ENCODE data around the gene APLN.

Gene APLN, protein sequence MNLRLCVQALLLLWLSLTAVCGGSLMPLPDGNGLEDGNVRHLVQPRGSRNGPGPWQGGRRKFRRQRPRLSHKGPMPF

DNA sequence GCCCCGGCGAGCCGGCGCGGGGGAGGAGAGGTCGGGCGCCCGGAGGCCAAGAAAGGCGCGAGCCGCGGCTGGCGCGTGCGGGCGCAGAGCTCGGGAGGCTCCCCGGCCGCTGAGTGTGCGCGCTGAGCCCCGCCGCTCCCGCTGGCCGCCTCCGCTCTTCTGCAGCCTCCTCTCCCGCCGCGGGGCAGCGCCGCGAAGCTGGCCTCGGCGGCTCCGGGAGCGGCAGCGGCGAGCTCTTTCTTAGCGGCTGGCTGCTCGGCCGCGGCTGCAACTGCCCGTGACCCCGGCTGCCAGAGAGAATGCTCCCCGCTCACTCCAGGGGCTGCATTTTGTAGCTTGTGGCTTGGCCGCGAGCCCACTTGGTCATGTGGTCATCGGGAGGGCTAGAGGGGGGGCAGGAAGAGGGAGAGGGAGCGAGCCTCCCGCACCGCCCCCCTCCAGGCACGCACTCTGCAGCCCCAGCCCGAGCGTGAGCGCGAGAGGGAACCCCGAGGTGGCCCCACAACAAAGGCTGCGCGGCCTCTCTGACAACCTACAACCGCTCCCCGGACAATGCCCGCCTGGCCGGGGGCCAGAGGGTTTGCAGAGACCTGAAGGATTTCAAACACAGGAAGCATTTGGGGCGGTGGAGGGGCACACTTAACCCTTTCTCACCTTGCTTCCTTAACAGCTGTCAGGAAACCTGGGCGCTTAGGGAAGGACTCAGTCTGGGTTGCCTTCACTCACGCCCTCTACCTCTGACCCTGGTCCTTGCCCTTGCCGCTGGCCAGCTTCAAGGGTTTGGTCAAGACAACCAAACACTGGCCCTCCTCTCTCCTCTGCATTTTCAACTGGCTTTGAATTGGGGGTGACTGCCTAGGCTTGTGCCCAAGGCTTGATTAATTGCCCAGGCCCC lies at the start of gene APLN:
Gene APLN, minus strand, starts transcription at position 305 of the 895 bp plus-strand sequence. CDS start 326 bp downstream, outside the sequence.
- peaks cover 3% of the 10 kb centered on the region for H3K9me3 ChIP-seq (ENCODE audit: low read length)
- H2AFZ ChIP-seq (ENCODE audit: low read depth, low read length) = peak within 1 kb of the TSS; percentile 76
- peaks cover 13% of the 10 kb centered on the region for H3K4me1 ChIP-seq (ENCODE audit: insufficient read depth, low read length)
- no peaks in the 10 kb centered on the region for H3K36me3 ChIP-seq (ENCODE audit: insufficient read depth, low read length)
- peak within 1 kb of the TSS; percentile 58 for H3K4me3 ChIP-seq (ENCODE audit: low read length)
- H3K27me3 ChIP-seq (ENCODE audit: insufficient read depth, low read length) = no peaks in the 10 kb centered on the region

GRCh38 chrX:129704491-129704890 lies 49.7 kb upstream of the APLN start:
- Histone ChIP-seq H2AFZ (ENCODE audit: low read depth, low read length) (no peak overlapping the region), H3K9me3 (ENCODE audit: low read length) (no peaks in the 10 kb centered on the region), H3K4me1 (ENCODE audit: insufficient read depth, low read length) (no peaks in the 10 kb centered on the region), H3K4me3 (ENCODE audit: low read length) (no peak overlapping the region), H3K27me3 (ENCODE audit: insufficient read depth, low read length) (no peaks in the 10 kb centered on the region), H3K36me3 (ENCODE audit: insufficient read depth, low read length) (no peaks in the 10 kb centered on the region)

GRCh38 chrX:129701624-129702069 lies 46.9 kb upstream of the APLN start:
- H2AFZ ChIP-seq (ENCODE audit: low read depth, low read length) = no peak overlapping the region
- no peaks in the 10 kb centered on the region for H3K9me3 ChIP-seq (ENCODE audit: low read length)
- no peaks in the 10 kb centered on the region for H3K36me3 ChIP-seq (ENCODE audit: insufficient read depth, low read length)
- no peaks in the 10 kb centered on the region for H3K27me3 ChIP-seq (ENCODE audit: insufficient read depth, low read length)
- H3K4me3 ChIP-seq (ENCODE audit: low read length) = no peak overlapping the region
- H3K4me1 ChIP-seq (ENCODE audit: insufficient read depth, low read length) = no peaks in the 10 kb centered on the region

DNA sequence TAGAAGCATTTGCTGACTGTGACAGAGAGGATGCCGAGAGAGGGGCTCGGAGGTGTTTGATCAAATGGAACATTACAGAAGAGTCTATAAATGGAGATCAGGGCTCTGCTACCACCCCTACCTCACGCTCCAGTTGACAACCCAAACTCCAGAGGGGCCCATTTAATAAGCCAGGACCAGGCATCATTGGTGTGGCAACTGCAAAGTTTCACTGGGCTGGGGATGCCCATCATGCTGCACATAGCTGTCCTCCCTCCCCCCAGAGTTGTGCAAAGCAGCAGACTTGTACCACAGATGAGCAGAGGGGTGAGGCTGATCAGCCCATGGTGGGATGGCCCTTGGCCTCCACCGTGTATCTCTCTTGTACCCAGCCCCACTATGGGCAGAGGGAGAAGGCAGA lies 45.8 kb upstream of the APLN start:
- Histone ChIP-seq H3K27me3 (ENCODE audit: insufficient read depth, low read length) (no peaks in the 10 kb centered on the region), H3K4me3 (ENCODE audit: low read length) (no peak overlapping the region), H3K36me3 (ENCODE audit: insufficient read depth, low read length) (no peaks in the 10 kb centered on the region), H3K4me1 (ENCODE audit: insufficient read depth, low read length) (no peaks in the 10 kb centered on the region), H2AFZ (ENCODE audit: low read depth, low read length) (no peak overlapping the region), H3K9me3 (ENCODE audit: low read length) (no peaks in the 10 kb centered on the region)

DNA sequence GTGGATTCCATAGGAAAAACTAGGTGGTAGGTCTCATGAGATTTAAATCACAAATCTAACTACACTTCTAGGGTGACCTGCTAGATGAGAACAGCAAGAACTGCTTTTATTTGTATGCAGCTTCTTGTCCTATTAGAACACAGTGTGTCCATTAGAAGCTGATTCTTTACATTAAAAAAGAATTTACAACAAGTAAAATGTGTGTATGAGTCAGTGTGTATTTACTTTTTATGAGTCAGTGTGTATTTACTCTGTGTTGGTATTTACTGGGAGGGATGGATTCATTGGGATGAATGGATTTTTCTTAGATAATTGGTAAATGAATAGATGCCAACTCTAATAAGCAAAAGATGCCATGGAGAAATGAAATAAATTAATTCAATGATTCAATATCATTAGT lies 43.4 kb upstream of the APLN start:
- Histone ChIP-seq H3K9me3 (ENCODE audit: low read length) (no peaks in the 10 kb centered on the region), H3K4me1 (ENCODE audit: insufficient read depth, low read length) (no peaks in the 10 kb centered on the region), H2AFZ (ENCODE audit: low read depth, low read length) (no peak overlapping the region), H3K36me3 (ENCODE audit: insufficient read depth, low read length) (no peaks in the 10 kb centered on the region), H3K27me3 (ENCODE audit: insufficient read depth, low read length) (no peaks in the 10 kb centered on the region), H3K4me3 (ENCODE audit: low read length) (no peak overlapping the region)

DNA sequence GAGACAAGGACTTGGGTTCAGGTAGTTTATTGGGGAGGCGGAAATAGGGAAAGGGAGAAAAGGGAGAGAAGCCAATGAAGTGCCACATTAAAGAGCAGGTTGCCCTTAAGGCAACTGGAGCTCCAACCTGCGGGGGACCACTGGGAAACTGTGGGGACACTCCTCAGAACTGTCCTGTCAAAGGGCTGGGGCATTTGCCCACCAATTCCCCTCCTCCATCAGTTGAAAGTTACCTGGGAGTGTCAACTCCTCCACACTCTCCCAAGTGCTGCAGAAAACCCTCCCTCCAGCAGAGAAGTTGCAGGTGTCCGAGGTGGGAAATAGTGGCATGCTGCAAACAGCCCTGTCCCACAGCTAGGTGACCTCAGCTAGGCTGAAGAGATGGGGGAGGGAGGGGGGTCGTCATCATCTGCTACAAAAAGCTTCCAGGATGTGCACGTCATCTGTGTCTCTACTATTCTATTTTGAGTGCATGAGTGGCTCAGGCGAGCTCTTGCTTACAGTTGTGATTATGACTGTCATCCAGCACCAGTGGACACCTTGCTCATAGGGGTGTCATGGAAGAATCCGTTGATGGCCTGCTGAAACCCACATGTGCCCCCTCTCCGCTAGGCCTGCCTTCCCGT lies 42.6 kb upstream of the APLN start:
- Histone ChIP-seq H3K36me3 (ENCODE audit: insufficient read depth, low read length) (no peaks in the 10 kb centered on the region), H3K4me1 (ENCODE audit: insufficient read depth, low read length) (no peaks in the 10 kb centered on the region), H3K4me3 (ENCODE audit: low read length) (no peak overlapping the region), H2AFZ (ENCODE audit: low read depth, low read length) (no peak overlapping the region), H3K27me3 (ENCODE audit: insufficient read depth, low read length) (no peaks in the 10 kb centered on the region), H3K9me3 (ENCODE audit: low read length) (no peaks in the 10 kb centered on the region)

DNA sequence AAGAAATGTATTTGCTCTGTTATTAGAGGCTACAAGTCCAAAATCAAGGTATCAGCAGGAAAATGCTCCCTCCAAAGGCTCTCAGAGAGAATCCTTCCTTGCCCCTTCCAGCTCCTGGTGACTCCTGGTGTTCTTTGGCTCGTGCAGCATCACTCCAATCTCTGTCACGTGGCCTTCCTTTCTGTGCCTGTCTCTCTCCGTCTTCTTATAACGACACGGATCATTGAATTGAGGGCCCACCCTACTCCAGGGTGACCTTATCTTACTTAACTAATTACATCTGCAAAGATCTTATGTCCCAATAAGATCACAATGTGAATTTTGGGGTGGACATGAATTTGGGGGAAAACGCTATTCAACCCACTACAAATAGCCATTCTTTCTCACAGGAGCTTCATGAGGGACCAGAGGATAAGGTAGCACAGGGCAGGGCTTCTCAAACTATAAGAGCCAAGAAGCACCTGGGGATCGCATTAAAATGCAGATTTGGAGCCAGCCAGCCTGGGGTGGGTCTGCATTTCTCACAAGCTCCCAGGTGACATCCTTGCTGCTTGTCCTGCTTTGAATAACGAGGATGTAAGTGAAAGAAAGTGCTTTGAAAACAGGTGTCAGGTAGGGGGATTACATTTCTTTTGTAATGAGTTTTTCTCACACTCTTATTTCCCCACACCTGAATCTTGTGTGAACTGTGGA lies 41.9 kb upstream of the APLN start:
- H3K4me3 ChIP-seq (ENCODE audit: low read length) = no peak overlapping the region
- H3K36me3 ChIP-seq (ENCODE audit: insufficient read depth, low read length) = no peaks in the 10 kb centered on the region
- H3K4me1 ChIP-seq (ENCODE audit: insufficient read depth, low read length) = no peaks in the 10 kb centered on the region
- no peaks in the 10 kb centered on the region for H3K9me3 ChIP-seq (ENCODE audit: low read length)
- no peak overlapping the region for H2AFZ ChIP-seq (ENCODE audit: low read depth, low read length)
- H3K27me3 ChIP-seq (ENCODE audit: insufficient read depth, low read length) = no peaks in the 10 kb centered on the region

- H2AFZ ChIP-seq (ENCODE audit: low read depth, low read length) = no peak overlapping the region
- no peaks in the 10 kb centered on the region for H3K27me3 ChIP-seq (ENCODE audit: insufficient read depth, low read length)
- H3K9me3 ChIP-seq (ENCODE audit: low read length) = no peaks in the 10 kb centered on the region
- H3K36me3 ChIP-seq (ENCODE audit: insufficient read depth, low read length) = no peaks in the 10 kb centered on the region
- H3K4me3 ChIP-seq (ENCODE audit: low read length) = no peak overlapping the region
- H3K4me1 ChIP-seq (ENCODE audit: insufficient read depth, low read length) = no peaks in the 10 kb centered on the region
Observed at GRCh38 chrX:129695937-129696336, 41.2 kb upstream of the APLN start.

- Histone ChIP-seq H3K4me3 (ENCODE audit: low read length) (no peak overlapping the region), H3K4me1 (ENCODE audit: insufficient read depth, low read length) (no peaks in the 10 kb centered on the region), H2AFZ (ENCODE audit: low read depth, low read length) (no peak overlapping the region), H3K9me3 (ENCODE audit: low read length) (no peaks in the 10 kb centered on the region), H3K27me3 (ENCODE audit: insufficient read depth, low read length) (no peaks in the 10 kb centered on the region), H3K36me3 (ENCODE audit: insufficient read depth, low read length) (no peaks in the 10 kb centered on the region)
Observed at GRCh38 chrX:129695535-129695934, 40.8 kb upstream of the APLN start.

GRCh38 chrX:129694805-129695204 lies 40.0 kb upstream of the APLN start:
- no peaks in the 10 kb centered on the region for H3K9me3 ChIP-seq (ENCODE audit: low read length)

DNA sequence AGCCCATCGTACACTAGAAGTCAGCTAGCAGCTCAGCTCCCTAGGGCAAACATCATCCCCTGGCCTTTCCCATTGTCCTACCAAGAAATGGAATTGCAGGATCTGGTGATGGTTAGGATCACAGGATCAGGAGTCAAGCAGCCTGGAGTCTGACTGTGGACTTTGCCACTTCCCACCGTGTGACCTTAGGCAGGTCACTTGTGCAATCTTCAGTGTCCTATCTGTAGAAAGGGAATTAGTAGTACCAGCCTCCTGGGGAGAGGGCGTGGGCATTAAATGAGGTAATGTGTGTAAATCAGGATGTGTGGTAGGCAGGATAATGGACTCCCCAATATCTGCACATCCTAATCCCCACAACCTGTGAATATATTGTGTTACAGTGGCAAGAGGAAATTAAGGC lies 38.6 kb upstream of the APLN start:
- no peak overlapping the region for H2AFZ ChIP-seq (ENCODE audit: low read depth, low read length)
- H3K27me3 ChIP-seq (ENCODE audit: insufficient read depth, low read length) = no peaks in the 10 kb centered on the region
- no peaks in the 10 kb centered on the region for H3K9me3 ChIP-seq (ENCODE audit: low read length)
- no peak overlapping the region for H3K4me3 ChIP-seq (ENCODE audit: low read length)
- no peaks in the 10 kb centered on the region for H3K4me1 ChIP-seq (ENCODE audit: insufficient read depth, low read length)
- H3K36me3 ChIP-seq (ENCODE audit: insufficient read depth, low read length) = no peaks in the 10 kb centered on the region

More at GRCh38 chrX:129694805-129695204, 40.0 kb upstream of the APLN start:
- no peak overlapping the region for H2AFZ ChIP-seq (ENCODE audit: low read depth, low read length)
- H3K36me3 ChIP-seq (ENCODE audit: insufficient read depth, low read length) = no peaks in the 10 kb centered on the region
- no peaks in the 10 kb centered on the region for H3K27me3 ChIP-seq (ENCODE audit: insufficient read depth, low read length)
- no peak overlapping the region for H3K4me3 ChIP-seq (ENCODE audit: low read length)
- H3K4me1 ChIP-seq (ENCODE audit: insufficient read depth, low read length) = no peaks in the 10 kb centered on the region

- Histone ChIP-seq H2AFZ (ENCODE audit: low read depth, low read length) (no peak overlapping the region), H3K4me3 (ENCODE audit: low read length) (no peak overlapping the region), H3K36me3 (ENCODE audit: insufficient read depth, low read length) (no peaks in the 10 kb centered on the region), H3K4me1 (ENCODE audit: insufficient read depth, low read length) (peaks cover 5% of the 10 kb centered on the region), H3K27me3 (ENCODE audit: insufficient read depth, low read length) (no peaks in the 10 kb centered on the region), H3K9me3 (ENCODE audit: low read length) (no peaks in the 10 kb centered on the region)
Observed at GRCh38 chrX:129690435-129690834, 35.7 kb upstream of the APLN start.

DNA sequence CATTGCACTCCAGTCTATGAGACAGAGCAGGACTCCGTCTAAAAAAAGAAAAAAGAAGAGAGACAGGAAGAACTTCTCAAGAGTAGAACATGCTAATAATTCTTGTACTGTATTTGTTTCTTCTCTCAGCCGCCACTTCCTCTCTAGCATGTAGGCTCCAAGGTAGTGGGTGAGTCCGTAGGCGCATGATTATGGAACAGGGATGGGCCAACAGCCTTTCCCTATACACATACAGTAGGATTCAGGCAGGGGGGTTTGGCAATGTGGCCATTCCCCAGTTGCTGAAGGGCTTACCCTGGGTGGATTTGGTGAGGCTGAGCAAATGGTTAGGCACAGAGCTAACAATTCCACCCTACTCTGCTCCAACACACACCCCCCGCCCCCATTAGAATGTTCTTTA lies 35.0 kb upstream of the APLN start:
- H3K27me3 ChIP-seq (ENCODE audit: insufficient read depth, low read length) = no peaks in the 10 kb centered on the region
- H3K36me3 ChIP-seq (ENCODE audit: insufficient read depth, low read length) = no peaks in the 10 kb centered on the region
- H3K4me1 ChIP-seq (ENCODE audit: insufficient read depth, low read length) = peaks cover 5% of the 10 kb centered on the region
- no peak overlapping the region for H3K4me3 ChIP-seq (ENCODE audit: low read length)
- no peaks in the 10 kb centered on the region for H3K9me3 ChIP-seq (ENCODE audit: low read length)
- H2AFZ ChIP-seq (ENCODE audit: low read depth, low read length) = no peak overlapping the region

Data from neuron (in vitro differentiated cells).